DOHH2 (cell line): ENCODE data around the gene NLE1.

ENCODE experiments used
- EZH2phosphoT487 ChIP-seq: fragments of 200-600 bp; sonication (generic); IDR thresholded peaks from 2 replicates; pipeline ENCODE4 v1.6.1; 2017; ENCODE audit warnings: borderline replicate concordance, mild to moderate bottlenecking, antibody characterized with exemption, low read length, moderate library complexity, mixed read lengths
- TF ChIP-seq, protein P1 (sequence below): fragments of 200-600 bp; sonication (generic); IDR thresholded peaks from one replicate; pipeline ENCODE4 v1.5.1; 2014; ENCODE audit warnings: antibody characterized with exemption, mild to moderate bottlenecking, low read depth, low read length; ENCODE audit not compliant: poor library complexity, severe bottlenecking

DNA sequence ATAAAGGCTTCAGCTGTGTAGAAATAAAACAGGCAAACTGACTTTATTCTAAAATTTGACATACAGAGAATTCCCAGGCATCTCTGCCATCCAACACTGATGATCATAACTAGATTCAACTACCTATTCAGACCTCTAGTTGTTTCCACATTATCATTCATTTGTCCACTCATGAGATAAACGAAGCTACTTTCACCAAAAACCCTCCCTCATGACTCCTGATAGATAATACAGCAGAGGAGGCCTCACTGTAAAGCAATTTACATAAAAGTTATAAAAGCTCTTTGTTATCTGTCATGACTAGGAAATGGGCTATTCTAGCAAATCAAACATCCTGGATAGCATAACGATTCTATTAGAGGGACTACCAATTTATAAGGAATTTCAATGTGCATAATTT is 59.0 kb downstream of the NLE1 start:
- TF ChIP-seq, protein P1, sequence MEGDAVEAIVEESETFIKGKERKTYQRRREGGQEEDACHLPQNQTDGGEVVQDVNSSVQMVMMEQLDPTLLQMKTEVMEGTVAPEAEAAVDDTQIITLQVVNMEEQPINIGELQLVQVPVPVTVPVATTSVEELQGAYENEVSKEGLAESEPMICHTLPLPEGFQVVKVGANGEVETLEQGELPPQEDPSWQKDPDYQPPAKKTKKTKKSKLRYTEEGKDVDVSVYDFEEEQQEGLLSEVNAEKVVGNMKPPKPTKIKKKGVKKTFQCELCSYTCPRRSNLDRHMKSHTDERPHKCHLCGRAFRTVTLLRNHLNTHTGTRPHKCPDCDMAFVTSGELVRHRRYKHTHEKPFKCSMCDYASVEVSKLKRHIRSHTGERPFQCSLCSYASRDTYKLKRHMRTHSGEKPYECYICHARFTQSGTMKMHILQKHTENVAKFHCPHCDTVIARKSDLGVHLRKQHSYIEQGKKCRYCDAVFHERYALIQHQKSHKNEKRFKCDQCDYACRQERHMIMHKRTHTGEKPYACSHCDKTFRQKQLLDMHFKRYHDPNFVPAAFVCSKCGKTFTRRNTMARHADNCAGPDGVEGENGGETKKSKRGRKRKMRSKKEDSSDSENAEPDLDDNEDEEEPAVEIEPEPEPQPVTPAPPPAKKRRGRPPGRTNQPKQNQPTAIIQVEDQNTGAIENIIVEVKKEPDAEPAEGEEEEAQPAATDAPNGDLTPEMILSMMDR, result no peak
- TF ChIP-seq EZH2phosphoT487, result no peak
